Fibroblast of lung (primary cell): ENCODE measurements around the gene FGF1.

ENCODE experiments used
- CTCF ChIP-seq, 2 donors: IDR thresholded peaks in 1 of 2; conservative IDR thresholded peaks in 1 of 2; 1 replicate in 1 of 2; 2 replicates in 1 of 2; pipeline ENCODE4 v1.5.1; 2011 to 2012; ENCODE audit warnings: low read length in 2 of 2, control low read depth in 1 of 2, inconsistent platforms in 1 of 2, low read depth in 1 of 2, mild to moderate bottlenecking in 1 of 2
- EZH2 ChIP-seq: IDR thresholded peaks from 2 replicates; pipeline ENCODE4 v1.5.1; 2012; ENCODE audit warnings: low read length, control low read depth, mild to moderate bottlenecking; ENCODE audit errors: missing control alignments

DNA sequence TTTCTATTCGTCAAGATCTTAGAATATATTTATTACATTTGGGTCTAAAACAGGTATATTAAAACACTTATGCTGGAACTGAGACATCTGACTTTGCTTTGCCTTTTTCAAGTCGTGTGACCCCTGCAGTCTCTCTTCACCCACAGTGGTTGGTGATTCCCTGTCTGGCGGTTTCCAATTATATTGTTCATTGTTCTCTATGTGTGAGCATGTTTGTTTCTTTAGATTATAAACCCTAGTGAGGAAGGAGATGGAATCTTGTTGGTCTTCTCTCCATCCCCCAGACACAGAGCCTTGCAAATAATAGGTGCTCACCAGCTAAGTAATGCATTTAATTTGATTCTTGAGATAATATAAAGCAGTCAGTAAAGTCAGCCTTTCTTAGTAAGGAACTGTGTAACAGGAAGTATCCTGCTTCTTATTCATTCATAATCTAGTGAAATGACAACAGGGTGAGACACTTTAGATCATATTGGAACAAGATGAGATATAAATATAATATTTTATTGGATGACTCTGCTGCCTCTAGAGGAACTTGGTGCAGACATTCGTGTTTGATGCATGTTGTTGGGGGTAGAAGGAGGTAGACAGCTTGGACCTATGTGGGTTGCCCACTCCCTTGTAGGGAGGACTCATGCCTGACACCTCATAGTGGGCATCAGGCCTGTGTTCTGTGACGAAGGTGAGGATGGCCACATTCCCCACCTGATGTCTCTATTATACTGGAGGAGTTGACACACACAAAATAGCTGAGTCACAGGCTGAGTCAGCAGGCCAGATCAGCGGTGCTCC lies 88.1 kb downstream of the FGF1 start:
- TF ChIP-seq CTCF (conservative IDR thresholded peaks at IDR 0.05 in 1 of 2, IDR thresholded peaks at IDR 0.05 in 1 of 2; ENCODE audit: low read depth in 1 of 2, low read length in 2 of 2) = peak; percentile 17 to 20
- no peak for TF ChIP-seq EZH2
